ENCODE results near the gene CXXC1.

DNA sequence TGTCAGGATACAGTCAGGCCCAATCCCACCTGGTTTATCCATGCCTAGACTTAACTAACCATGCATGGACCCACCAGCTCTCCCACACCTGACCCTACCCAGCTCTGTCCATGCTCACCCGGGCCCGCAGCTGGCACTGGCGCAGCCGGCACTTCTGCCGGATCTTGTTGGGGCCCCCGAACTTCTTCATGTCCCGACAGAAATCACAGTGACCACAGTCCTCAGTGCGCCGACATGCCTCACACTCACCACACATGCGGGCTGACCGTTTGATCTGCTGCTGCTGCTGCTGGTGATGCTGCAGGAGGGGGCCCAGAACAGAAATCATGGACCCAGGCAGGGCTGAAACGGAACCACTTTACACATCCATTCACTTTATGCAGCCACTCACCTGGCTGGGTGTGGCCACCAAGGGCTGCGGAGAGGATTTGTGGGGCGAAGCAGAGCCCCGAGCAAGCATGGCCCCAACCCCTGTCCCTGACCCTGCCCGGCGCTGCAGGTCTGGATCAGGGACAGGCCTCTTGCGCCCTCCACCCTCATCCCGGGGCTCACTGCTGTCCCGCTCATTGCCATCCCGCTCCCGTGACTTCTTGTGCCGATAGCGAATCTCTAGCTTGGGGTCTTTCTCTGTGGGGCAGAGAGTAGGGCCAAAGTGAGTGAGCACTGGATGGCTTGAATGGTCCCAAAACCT is 1.7 kb downstream of the CXXC1 start:
- TF ChIP-seq CTCF (conservative IDR thresholded peaks at IDR 0.05; ENCODE audit: low read length) (no peak), EZH2phosphoT487 (IDR thresholded peaks at IDR 0.05; ENCODE audit: borderline replicate concordance, low read depth, low read length) (no peak)

All from OCI-LY7 (cell line).